ENCODE results near the gene PCK2.

Gene PCK2

DNA sequence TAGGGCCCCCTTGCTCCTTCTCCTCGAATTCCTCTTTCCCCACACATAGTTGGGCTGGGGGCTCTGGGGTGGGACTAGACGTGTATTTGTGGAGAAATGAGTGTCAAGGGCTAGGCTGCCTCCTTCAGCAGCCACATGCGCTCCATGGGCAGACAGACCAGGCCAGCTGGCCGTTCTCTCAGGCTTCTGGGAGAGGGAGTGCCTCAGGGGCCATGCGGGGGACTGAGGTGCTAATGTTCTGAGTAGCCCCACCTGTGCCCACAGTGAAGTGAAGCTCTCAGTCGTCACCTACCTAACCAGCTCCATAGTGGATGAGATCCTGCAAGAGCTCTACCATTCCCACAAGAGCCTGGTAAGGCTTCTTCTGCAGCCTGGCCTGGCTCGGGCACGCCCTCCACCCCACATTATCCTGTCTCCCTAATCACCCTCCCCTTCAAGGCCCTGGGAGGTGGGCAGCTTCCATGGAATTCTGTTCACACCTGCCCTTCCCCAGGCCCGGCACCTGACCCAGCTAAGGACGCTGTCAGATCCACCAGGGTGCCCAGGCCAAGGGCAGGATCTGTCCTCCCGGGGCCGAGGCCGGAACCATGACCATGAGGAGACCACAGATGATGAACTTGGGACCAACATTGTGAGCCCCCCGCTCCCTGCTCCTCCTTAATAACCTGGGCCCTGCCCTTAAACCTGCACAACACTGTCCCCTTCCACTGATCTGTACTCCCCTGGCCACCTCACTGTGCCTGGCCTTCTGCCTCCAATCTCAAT, 31.7 kb upstream of the PCK2 start:
- no peak for DNase-seq

DNA sequence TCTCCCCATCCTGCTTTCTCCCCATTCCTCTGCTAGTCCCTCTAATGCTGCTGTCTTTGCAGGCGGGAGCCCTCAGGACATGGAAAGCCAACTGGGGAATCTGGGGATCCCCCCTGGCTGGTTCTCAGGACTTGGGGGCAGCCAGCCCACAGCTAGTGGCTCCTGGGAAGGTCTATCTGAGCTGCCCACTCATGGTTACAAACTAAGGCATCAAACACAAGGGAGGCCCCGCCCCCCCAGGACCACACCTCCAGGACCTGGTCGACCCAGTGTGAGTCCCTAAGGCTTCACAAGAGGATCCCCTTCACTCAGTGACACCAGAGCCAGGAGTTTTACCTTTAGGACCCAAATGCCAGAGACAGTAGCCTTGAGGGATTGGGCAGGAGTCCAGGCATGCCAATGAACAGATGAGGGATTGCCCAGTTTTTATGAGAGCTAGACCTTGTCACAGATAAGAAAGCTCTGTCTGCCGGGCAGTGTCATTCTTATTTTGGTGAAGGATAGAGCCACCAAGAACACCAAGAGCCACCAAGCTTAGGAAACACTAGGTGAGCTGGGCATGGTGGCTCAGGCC, 30.8 kb upstream of the PCK2 start:
- DNase-seq = no peak

DNA sequence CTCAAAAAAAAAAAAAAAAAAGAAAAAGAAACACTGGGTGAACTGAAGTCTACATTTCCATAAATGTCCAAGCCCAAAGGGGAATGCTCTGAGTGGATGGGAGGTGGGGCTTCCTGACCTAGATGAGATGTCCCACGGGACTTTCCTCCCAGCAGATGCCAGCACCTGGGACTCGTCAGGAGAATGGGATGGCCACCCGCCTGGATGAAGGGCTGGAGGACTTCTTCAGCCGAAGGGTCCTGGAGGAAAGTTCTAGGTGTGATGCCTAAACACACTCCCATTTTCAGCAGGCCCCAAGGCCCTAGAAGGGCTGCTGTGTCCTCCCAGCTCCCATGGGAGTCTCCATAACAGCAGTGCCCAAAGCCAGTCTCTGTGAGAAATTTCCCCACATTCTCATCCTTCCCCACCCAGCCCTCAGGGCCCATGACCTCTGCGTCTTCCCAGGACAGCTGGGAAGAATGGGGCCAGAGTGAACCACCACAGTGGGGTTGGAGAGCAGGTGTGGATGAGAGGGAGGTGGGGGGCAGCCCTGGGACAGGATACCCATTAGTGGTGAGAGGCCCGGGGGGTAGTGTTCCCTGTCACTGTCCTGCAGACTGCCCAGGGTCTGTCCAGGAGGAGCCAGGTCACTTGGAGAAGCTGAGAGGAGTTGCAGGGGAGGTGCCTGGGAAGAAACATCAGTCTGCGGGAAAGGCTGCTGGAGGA, 29.9 kb upstream of the PCK2 start:
- DNase-seq = no peak

GRCh38 chr14:24064856-24065255, 29.3 kb upstream of the PCK2 start:
- no peak for DNase-seq

DNA sequence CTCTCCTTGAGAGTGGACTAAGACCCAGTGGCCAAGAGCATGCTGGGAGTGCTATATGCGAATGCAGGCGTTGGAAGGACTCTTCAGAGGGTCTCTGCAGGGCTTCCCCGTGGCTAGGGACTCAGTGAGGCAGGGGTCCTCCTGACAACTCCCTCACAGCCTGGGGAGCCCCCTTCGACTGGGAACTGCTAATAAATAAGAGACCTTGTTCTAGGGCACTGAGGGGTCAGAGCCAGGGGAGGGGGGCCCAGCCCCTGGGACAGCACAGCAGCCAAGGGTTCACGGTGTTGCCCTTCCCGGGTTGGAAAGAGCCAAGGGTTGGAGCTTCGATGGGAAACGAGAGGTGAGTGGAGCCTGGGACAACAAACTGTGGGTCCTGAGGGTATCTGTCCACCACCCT, 28.7 kb upstream of the PCK2 start:
- no peak for DNase-seq

GRCh38 chr14:24066496-24067132, 27.5 kb upstream of the PCK2 start:
- DNase-seq = no peak

DNA sequence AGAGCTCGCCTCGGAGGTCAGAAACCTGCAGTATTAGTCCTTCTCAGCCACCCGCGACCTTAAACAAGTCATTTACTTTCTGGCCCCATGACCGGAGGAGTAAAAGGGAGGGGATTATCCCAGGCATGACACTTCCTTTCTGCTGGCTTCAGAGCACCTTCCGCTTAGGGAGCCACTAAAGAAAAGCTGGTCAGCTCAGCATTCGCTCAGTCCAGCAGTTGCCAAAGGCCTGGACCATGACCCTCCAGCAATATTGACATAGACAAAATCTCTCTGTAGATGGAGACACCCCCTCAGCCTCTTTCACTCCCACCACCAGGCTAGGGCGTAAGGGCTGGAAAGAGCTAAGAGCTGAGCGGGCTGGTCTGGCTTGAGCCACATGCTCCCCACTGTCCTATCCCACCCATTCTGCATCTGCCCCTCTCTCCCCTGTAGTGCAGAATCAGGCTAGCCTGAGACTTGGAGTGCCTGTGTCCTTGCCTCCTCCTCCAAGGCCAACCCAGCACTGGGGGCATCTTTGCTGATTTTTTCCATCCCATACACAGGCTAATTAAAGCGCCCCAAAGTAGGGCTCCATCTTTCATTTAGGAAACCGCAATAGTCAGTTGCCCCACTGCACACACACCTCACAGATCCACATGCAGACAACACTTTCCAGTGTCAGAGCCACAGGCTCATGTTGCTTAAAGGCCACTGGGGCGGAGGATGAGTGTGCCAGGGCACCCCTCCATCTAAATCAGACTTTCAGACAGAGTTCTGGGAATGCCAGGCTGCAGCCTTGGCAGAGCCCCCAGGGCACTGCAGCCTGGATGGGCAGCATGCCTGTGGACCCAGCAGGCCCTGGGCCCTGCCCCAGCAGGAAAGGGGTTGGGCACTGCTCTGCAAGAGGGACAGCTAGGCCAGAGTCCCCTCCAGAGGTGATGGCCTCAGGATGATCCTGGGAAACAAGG, 26.7 kb upstream of the PCK2 start:
- DNase-seq = no peak

DNA sequence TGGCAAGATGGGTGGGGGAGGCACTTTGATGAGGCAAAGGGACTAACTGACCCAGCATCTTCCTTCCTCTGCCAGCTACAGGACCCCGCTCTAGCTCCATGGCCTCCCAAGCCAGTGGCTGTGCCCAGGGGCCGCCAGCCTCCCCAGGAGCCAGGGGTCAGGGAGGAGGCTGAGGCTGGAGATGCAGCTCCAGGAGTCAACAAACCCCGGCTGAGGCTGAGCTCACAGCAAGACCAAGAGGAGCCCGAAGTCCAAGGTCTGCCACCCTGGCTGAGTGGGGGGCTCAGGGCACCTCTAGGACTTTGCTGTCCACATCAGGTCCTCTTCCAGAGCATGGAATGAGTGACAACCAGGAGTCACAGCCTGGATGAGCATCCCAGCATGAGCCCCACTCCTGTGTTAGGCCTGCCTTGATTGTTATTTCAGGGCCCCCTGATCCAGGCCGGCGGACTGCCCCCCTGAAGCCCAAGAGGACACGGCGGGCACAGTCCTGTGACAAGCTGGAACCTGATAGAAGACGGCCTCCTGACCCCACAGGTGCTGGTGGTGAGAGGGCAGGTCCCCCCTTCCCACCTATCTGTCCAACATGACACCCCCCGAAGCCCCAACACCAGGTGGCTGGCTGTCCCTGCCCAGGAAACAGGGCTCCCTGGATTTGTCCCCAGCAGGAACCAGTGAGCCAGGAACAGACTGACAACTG, 25.2 kb upstream of the PCK2 start:
- DNase-seq = no peak

GRCh38 chr14:24069411-24069735, 24.7 kb upstream of the PCK2 start:
- no peak for DNase-seq

DNA sequence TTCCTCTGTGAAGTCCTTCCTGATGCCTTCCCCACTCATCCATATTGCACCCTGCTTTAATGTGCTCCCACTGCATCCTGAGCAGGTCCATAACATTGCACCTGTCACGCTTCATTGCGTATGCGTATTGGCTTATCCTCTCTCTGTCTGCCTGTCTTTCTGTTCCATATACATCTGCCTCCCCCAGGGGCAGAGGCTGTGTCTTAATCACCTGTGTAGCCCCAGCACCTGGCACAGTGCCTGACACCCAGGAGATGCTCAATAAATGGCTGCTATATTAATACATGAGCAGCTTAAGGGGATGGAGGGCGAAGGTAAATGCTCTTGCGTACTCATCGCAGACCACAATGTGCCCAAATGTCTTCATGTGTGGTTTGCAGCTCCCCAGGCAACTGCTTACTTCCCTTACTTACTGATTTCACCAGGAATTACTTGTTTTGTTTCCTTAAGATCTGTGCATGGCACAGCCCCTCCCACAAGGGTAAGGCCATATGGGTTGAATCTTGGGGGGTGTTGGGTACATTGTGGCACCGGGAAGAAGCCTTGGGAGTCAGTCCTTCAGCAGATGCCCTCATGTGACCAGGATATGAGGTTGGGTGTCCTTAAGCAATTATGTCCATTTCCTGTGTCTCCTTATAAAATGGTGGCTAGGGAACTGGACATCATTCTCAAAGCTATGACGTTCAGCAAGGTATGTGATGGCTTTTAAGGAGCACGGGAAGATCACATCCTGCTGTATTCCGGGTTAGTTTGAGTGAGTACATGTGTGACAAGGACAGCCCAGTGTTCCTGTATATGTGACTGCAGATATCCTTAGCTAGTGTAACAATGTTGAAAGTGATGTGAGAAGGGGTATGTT, 23.6 kb upstream of the PCK2 start:
- no peak for DNase-seq

- peak; percentile 62 for DNase-seq
These were observed 22.9 kb upstream of the PCK2 start, which contains the start of gene CPNE6 for GRCh38 chr14:24071144-24071697. CPNE6 (plus strand) TSS chr14:24071562; CDS start chr14:24072937, 1,375 bp downstream.

- DNase-seq = no peak
These were observed 22.2 kb upstream of the PCK2 start for GRCh38 chr14:24071836-24072430.

- no peak for DNase-seq
These were observed 21.7 kb upstream of the PCK2 start for GRCh38 chr14:24072436-24072835.

- DNase-seq = no peak
These were observed 20.9 kb upstream of the PCK2 start for GRCh38 chr14:24072881-24073877.

GRCh38 chr14:24074625-24075484, 19.3 kb upstream of the PCK2 start:
- DNase-seq = no peak

DNA sequence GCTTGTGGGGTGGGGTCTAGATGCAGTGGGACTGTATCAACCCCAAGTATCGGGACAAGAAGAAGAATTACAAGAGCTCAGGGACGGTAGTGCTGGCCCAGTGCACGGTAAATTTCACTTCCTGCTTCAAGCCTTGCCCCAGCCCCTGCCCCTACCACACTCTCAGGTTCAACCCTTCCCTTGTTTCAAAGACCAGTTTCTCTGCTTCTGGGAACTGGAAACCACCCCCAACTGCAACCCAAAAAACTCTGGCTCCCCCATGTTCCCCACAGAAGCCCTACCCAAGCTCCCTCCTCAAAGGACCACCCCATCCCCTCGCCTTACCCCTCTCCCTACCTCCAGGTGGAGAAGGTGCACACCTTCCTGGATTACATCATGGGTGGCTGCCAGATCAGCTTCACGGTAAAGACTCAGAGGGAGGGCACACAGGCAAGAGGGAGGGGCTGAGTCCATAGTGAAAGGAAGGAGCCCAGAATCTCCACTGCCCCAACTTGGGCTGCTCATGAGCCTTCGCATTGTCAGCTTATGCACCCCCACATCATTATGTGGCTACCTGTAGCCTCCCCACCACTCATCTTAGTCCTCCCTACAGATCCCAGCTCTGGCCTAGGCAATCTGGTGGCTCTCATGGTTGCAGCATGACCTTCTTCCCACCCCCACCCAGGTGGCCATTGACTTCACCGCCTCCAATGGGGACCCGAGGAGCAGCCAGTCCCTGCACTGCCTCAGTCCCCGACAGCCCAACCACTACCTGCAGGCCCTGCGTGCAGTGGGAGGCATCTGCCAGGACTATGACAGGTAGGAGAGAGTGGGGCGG, 18.4 kb upstream of the PCK2 start:
- DNase-seq = no peak

- no peak for DNase-seq
These were observed 17.9 kb upstream of the PCK2 start for GRCh38 chr14:24076302-24076601.

Measured in activated naive CD4-positive, alpha-beta T cell treated with Interleukin-2 at 50 U/mL for 16 hours (primary cell).